ENCODE results near the gene CENPC. TPM values are rescaled to one million over a fixed set of nuclear protein-coding genes. Genes with fewer than 3 reads are reported as not detected.
"Not testable (repeated sequence)": the region's sequence is repeated elsewhere in the genome, so short reads cannot be mapped to it uniquely, and the experiment has no call there.

CENPC gene
- total RNA-seq, 6 donors from 2014 or later, result 13.6 to 75.4 (median 18.5) TPM

DNA sequence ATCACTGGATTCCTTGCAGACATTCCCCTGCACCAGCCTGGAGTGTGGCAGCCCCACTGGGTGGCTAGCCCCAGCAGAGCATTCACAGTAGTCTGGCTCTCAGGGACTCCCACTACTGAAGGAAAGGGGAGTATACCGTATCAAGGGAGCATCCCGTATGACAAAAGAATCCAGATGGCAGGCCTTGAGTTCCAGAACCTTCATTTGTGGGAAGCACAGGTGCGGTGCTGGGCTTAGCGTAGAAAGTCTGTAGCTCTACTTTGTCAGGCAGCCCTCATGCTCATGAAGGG, 79.6 kb downstream of the CENPC start:
- H3K27me3 ChIP-seq, result no peaks in the 10 kb centered on the region

DNA sequence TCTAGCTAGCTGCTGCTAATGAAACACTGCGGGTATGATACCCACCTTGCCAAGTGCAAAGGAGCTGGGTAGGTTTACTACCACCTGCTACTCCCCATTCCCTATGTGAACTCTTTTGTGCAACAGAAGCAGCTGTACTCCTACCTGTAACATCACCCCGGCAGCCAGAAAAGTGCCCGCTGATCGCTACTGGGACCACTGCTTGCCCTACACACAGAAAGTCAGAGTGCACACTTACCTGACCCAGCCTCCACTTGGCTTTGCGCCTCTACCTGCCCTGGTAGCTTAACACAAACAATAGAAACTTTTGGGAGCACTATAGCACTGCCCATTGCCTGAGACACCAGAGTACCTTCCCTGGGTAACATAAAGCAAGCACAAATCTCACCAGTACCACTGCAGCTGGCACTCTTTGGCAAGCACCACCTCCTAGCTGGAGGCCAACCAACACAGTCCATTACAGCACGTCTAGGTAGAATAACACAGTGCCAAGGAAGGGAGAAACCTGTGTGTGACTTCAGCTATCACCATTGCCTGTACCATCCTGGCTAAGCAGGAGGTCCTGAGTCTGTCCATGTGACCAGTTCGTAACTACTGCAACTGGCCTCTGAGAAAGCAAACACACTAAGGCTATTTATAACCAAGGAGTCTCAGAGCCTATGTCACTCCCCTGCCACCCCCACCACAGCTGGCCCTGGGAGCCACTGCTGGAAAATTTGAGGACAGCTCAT, 80.1 kb downstream of the CENPC start:
- peak in 1 of 2 donors; percentile 37 for ATAC-seq (ENCODE audit: low FRiP score in 2 of 2)
- TF ChIP-seq POLR2A (IDR thresholded peaks at IDR 0.05) (no peak), POLR2AphosphoS5 (IDR thresholded peaks at IDR 0.05) (no peak)
- Histone ChIP-seq H3K4me1 (no peaks in the 10 kb centered on the region), H3K27me3 (no peaks in the 10 kb centered on the region), H3K27ac (no peak overlapping the region), H3K4me3 (no peak overlapping the region), H3K36me3 (peaks cover 0 to 34% (median 3%) of the 10 kb centered on the region in 4 donors), H3K9me3 (no peaks in the 10 kb centered on the region)
- 91 to 94% methylated on average over 6 to 7 of the region's 7 CpGs for WGBS, 2 donors
- DNase-seq, result no peak

More for the DNA sequence above, 79.6 kb downstream of the CENPC start:
- WGBS, 2 donors, result 72 to 75% methylated on average over 4 of the region's 4 CpGs
- TF ChIP-seq EP300 (IDR thresholded peaks at IDR 0.05), result no peak
- no peak for TF ChIP-seq POLR2AphosphoS5 (IDR thresholded peaks at IDR 0.05)
- DNase-seq (no peak), ATAC-seq (ENCODE audit: low FRiP score in 2 of 2) (peak in 1 of 2 donors; percentile 28)
- Histone ChIP-seq H3K27ac (no peak overlapping the region), H3K4me3 (no peak overlapping the region), H3K4me1 (no peaks in the 10 kb centered on the region), H3K36me3 (peaks cover 0 to 36% (median 3%) of the 10 kb centered on the region in 4 donors), H3K9me3 (no peaks in the 10 kb centered on the region)

DNA sequence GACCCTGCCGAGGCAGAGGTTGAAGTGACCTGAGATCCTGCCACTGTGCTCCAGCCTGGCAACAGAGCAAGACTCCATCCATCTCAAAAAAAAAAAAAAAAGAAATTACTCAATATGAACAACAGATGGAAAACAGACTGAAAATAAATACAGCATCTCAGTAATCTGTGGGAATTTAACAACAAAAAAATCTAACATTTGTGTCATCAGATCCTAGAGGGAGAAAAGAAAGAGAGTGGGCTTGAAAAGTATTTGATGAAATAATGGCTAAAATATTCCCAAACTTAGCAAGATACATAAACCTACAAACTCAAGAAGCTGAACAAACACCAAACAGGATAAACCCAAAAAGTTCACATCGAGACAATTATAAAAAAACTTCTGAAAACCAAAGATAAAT, 84.7 kb downstream of the CENPC start:
- 90 to 91% methylated on average over 2 of the region's 2 CpGs for WGBS, 2 donors
- no peak overlapping the region for H3K4me3 ChIP-seq
- DNase-seq (no peak), ATAC-seq (ENCODE audit: low FRiP score in 2 of 2) (no peak)
- H3K9me3 ChIP-seq, result no peaks in the 10 kb centered on the region
- H3K36me3 ChIP-seq, result peaks cover 0 to 11% (median 0%) of the 10 kb centered on the region in 4 donors
- no peaks in the 10 kb centered on the region for H3K27me3 ChIP-seq
- no peak for TF ChIP-seq POLR2A (IDR thresholded peaks at IDR 0.05)
- TF ChIP-seq POLR2AphosphoS5 (IDR thresholded peaks at IDR 0.05), result no peak
- TF ChIP-seq, protein P1, sequence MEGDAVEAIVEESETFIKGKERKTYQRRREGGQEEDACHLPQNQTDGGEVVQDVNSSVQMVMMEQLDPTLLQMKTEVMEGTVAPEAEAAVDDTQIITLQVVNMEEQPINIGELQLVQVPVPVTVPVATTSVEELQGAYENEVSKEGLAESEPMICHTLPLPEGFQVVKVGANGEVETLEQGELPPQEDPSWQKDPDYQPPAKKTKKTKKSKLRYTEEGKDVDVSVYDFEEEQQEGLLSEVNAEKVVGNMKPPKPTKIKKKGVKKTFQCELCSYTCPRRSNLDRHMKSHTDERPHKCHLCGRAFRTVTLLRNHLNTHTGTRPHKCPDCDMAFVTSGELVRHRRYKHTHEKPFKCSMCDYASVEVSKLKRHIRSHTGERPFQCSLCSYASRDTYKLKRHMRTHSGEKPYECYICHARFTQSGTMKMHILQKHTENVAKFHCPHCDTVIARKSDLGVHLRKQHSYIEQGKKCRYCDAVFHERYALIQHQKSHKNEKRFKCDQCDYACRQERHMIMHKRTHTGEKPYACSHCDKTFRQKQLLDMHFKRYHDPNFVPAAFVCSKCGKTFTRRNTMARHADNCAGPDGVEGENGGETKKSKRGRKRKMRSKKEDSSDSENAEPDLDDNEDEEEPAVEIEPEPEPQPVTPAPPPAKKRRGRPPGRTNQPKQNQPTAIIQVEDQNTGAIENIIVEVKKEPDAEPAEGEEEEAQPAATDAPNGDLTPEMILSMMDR (IDR thresholded peaks at IDR 0.05), result no peak
- no peak for TF ChIP-seq EP300 (IDR thresholded peaks at IDR 0.05)
- H3K4me1 ChIP-seq, result no peaks in the 10 kb centered on the region
- no peak overlapping the region for H3K27ac ChIP-seq

DNA sequence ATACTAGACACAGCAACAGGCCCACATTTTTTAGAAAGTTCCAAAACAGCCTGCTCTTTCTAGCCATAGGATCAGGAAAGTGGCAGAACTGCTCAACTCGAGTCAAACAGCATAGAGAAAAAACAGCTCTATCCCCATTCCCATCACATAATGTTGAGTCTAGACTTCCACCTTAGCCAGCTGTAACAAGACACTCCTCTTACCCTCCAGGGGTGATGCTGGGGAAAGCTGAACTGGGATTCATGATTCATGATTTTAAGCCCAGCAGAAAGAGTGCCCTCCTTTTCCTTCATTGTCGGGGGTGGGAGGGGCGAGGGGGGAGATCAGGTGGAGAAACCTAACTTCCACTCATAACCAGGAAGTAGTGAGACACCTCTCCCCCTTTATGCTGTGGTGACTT, 86.1 kb downstream of the CENPC start:
- H3K9me3 ChIP-seq, result no peaks in the 10 kb centered on the region
- peaks cover 0 to 10% (median 0%) of the 10 kb centered on the region in 4 donors for H3K36me3 ChIP-seq
- H3K4me3 ChIP-seq, result no peak overlapping the region
- no peak for TF ChIP-seq POLR2A (IDR thresholded peaks at IDR 0.05)
- TF ChIP-seq, protein P1 (IDR thresholded peaks at IDR 0.05), result no peak
- no peak for TF ChIP-seq POLR2AphosphoS5 (IDR thresholded peaks at IDR 0.05)
- no peaks in the 10 kb centered on the region for H3K27me3 ChIP-seq
- H3K4me1 ChIP-seq, result no peaks in the 10 kb centered on the region
- no peak overlapping the region for H3K27ac ChIP-seq
- no peak for DNase-seq
- ATAC-seq (ENCODE audit: low FRiP score in 2 of 2), result no peak
- 87 to 94% methylated on average over 3 of the region's 3 CpGs for WGBS, 2 donors

DNA sequence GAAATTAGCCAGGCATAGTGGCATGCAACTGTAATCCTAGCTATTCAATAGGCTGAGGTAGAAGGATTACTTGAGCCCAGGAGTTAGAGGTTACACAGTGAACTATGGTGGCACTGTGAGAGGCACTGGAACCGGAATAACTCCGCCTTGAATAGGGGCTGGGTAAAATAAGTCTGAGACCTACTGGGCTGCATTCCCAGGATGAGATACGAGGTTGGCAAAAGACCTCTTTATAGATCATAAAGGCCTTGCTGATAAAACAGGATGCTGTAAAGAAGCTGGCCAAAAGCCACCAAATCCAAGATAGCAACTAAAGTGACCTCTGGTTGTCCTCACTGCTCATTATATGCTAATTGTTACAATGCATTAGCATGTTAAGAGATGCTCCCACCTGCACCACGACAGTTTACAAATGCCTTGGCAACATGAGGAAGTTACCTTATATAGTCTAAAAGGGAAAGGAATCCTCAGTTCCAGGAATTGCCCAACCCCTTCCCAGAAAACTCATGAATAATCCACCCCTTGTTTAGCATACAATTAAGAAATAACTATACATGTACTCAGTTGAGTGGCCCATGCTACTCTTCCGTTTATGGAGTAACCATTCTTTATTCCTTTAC, 88.6 kb downstream of the CENPC start:
- Histone ChIP-seq H3K36me3 (peaks cover 0 to 18% (median 0%) of the 10 kb centered on the region in 4 donors), H3K27ac (no peak overlapping the region), H3K9me3 (no peaks in the 10 kb centered on the region), H3K4me3 (no peak overlapping the region), H3K4me1 (no peaks in the 10 kb centered on the region), H3K27me3 (no peaks in the 10 kb centered on the region)
- WGBS, 2 donors, result 76 to 80% methylated on average over 5 of the region's 5 CpGs
- TF ChIP-seq EP300 (IDR thresholded peaks at IDR 0.05) (no peak), POLR2A (IDR thresholded peaks at IDR 0.05) (no peak), POLR2AphosphoS5 (IDR thresholded peaks at IDR 0.05) (no peak)
- TF ChIP-seq, protein P1 (IDR thresholded peaks at IDR 0.05), result no peak
- DNase-seq, result no peak
- ATAC-seq (ENCODE audit: low FRiP score in 2 of 2), result no peak

DNA sequence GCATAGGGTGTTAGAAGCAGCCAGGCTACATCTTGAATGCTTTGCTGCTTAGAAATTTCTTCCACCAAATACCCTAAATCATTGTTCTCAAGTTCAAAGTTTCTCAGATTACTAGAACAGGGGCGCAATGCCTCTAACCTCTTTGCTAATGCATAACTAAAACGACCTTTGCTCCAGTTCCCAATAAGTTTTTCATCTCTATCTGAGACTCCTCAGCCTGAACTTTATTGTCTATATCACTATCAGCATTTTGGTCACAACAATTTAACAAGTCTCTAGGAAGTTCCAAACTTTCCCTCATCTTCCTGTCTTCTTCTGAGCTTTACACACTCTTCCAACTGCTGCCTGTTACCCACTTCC, 92.5 kb downstream of the CENPC start:
- WGBS, 2 donors, result 85 to 90% methylated on average over 2 of the region's 2 CpGs
- H3K4me3 ChIP-seq; H3K9me3 ChIP-seq; ATAC-seq (ENCODE audit: low FRiP score in 2 of 2); H3K27ac ChIP-seq; H3K4me1 ChIP-seq; H3K27me3 ChIP-seq; DNase-seq: not testable (repeated sequence)
- H3K36me3 ChIP-seq, result peaks cover 0 to 15% (median 0%) of the 10 kb centered on the region in 4 donors

All from upper lobe of left lung (tissue), 6 donors.